Spleen (tissue), 7 donors: ENCODE results near the gene MED13L.

Experiments
- CTCF ChIP-seq, 11 experiments: fragments of 200-600 bp in 7 of 11; fragments of 450-650 bp in 4 of 11; sonication (generic) in 4 of 11; IDR thresholded peaks in 8 of 11; conservative IDR thresholded peaks in 3 of 11; 1 replicate in 7 of 11; 2 replicates in 4 of 11; pipeline versions ENCODE4 v1.4.0 to v1.8.0; 2016 to 2021; ENCODE audit warnings: antibody characterized with exemption in 11 of 11, inconsistent platforms in 4 of 11, mild to moderate bottlenecking in 1 of 11
- POLR2A ChIP-seq, 3 donors: fragments of 450-650 bp; IDR thresholded peaks; one replicate each; pipeline ENCODE4 v1.5.1; 2017; ENCODE audit warnings: antibody characterized with exemption in 3 of 3, mild to moderate bottlenecking in 1 of 3
- POLR2AphosphoS5 ChIP-seq, 3 donors: sonication (generic); formaldehyde crosslinking; IDR thresholded peaks; one replicate each; pipeline ENCODE4 v1.5.1; 2017; ENCODE audit warnings: antibody characterized with exemption in 3 of 3
- donor health status: DM: no; HTN: no; CAD: no; lungs with moderate emphysema.
- donor health status: DM: no; HTN: no; CAD: no.
- donor health status: DM: no; HTN: no; CAD: no.

GRCh38 chr12:116125084-116125483 is 152.4 kb downstream of the MED13L start:
- TF ChIP-seq CTCF (IDR thresholded peaks at IDR 0.05 in 8 of 11, conservative IDR thresholded peaks at IDR 0.05 in 3 of 11) (no peak), POLR2AphosphoS5 (IDR thresholded peaks at IDR 0.05) (no peak), POLR2A (IDR thresholded peaks at IDR 0.05) (no peak)
